HTR-8/SVneo (cell line): Measurements from ENCODE around the gene NUMB.
"Not testable (repeated sequence)": the region's sequence is repeated elsewhere in the genome, so short reads cannot be mapped to it uniquely, and the experiment has no call there.

Experiments
- DNase-seq: peaks from one replicate; pipeline ENCODE4 v3.0.0; 2011; ENCODE audit warnings: low spot score, mixed read lengths; ENCODE audit not compliant: insufficient read length
- FAIRE-seq: peaks from 2 replicates; lab custom pipeline; 2011; peaks lifted over from hg19 to GRCh38; lab: Jason Lieb, UNC

The NUMB gene

GRCh38 chr14:73370561-73370960 is 87.8 kb downstream of the NUMB start:
- no peak for DNase-seq
- FAIRE-seq = no peak

- DNase-seq = no peak
- FAIRE-seq = no peak
These were observed 88.9 kb downstream of the NUMB start for GRCh38 chr14:73369428-73369827.

GRCh38 chr14:73368616-73369015 is 89.7 kb downstream of the NUMB start:
- DNase-seq = no peak
- FAIRE-seq = no peak

- no peak for DNase-seq
- FAIRE-seq = no peak
These were observed 92.6 kb downstream of the NUMB start for GRCh38 chr14:73365727-73366126.

GRCh38 chr14:73364559-73364958 is 93.8 kb downstream of the NUMB start:
- FAIRE-seq = no peak

GRCh38 chr14:73359445-73359844 is 98.9 kb downstream of the NUMB start:
- DNase-seq = no peak
- FAIRE-seq = no peak

More at GRCh38 chr14:73364559-73364958, 93.8 kb downstream of the NUMB start:
- no peak for DNase-seq

GRCh38 chr14:73358187-73358586 is 100.2 kb downstream of the NUMB start:
- FAIRE-seq (no peak), DNase-seq (no peak)

GRCh38 chr14:73349091-73349490 is 109.3 kb downstream of the NUMB start:
- FAIRE-seq, DNase-seq: not testable (repeated sequence)

- DNase-seq (no peak), FAIRE-seq (peak; percentile 46)
These were observed 114.0 kb downstream of the NUMB start for GRCh38 chr14:73344319-73344718.

- FAIRE-seq (no peak), DNase-seq (no peak)
These were observed 115.7 kb downstream of the NUMB start for GRCh38 chr14:73342670-73343069.

- DNase-seq = no peak
- FAIRE-seq = peak; percentile 64
These were observed 118.3 kb downstream of the NUMB start for GRCh38 chr14:73339846-73340595.

- peak; percentile 54 for FAIRE-seq
These were observed 119.1 kb downstream of the NUMB start for GRCh38 chr14:73339206-73339605.

GRCh38 chr14:73338551-73338950 is 119.8 kb downstream of the NUMB start:
- FAIRE-seq (no peak), DNase-seq (no peak)

More at GRCh38 chr14:73339206-73339605, 119.1 kb downstream of the NUMB start:
- DNase-seq = no peak

GRCh38 chr14:73333031-73333430 is 125.3 kb downstream of the NUMB start:
- no peak for DNase-seq
- peak; percentile 74 for FAIRE-seq

- FAIRE-seq (no peak), DNase-seq (no peak)
These were observed 132.6 kb downstream of the NUMB start for GRCh38 chr14:73325630-73326299.

GRCh38 chr14:73325063-73325462 is 133.3 kb downstream of the NUMB start:
- FAIRE-seq (no peak), DNase-seq (no peak)

GRCh38 chr14:73324533-73324932 is 133.8 kb downstream of the NUMB start:
- DNase-seq (no peak), FAIRE-seq (no peak)

GRCh38 chr14:73323896-73324399 is 134.4 kb downstream of the NUMB start:
- FAIRE-seq = peak; percentile 59
- DNase-seq = no peak

- no peak for FAIRE-seq
- no peak for DNase-seq
These were observed 145.2 kb downstream of the NUMB start for GRCh38 chr14:73313151-73313550.

GRCh38 chr14:73312687-73313086 is 145.7 kb downstream of the NUMB start:
- FAIRE-seq (no peak), DNase-seq (no peak)

- no peak for FAIRE-seq
- DNase-seq = peak; percentile 72
These were observed 146.7 kb downstream of the NUMB start for GRCh38 chr14:73311708-73312030.
